ENCODE data around the gene PLCB3. TPM values are rescaled to one million over a fixed set of nuclear protein-coding genes. Genes with fewer than 3 reads are reported as not detected.
"Not testable (repeated sequence)": the region's sequence is repeated elsewhere in the genome, so short reads cannot be mapped to it uniquely, and the experiment has no call there.

The PLCB3 gene
- total and polyA plus RNA-seq, 12 donors = 5.0 to 89.5 (median 41.2) TPM

DNA sequence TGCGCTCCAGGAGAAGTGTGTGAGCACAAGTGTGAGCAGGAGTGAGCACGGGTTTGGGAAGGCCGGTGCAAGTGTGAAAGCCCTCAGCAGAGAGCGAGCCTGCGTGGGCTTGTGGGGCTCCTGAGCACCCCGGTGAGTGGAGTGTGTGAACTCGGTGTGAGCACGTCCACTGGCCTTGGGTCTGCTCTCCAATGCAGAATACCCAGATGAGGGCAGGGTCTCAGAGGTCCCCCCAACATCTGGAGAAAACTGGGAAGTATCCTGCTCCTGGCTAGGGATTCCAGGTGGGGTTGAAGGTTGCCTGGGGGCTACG is 55.2 kb downstream of the PLCB3 start:
- no peaks in the 10 kb centered on the region for H3K36me3 ChIP-seq (replicated peaks in 1 of 2)
- H3K4me3 ChIP-seq = peak overlapping the region; percentile 33 to 91 (median 62)
- H3K4me1 ChIP-seq (replicated peaks in 1 of 2) = peaks cover 9 to 22% of the 10 kb centered on the region in 2 donors
- intact Hi-C loops (cut with DNase I) = no loop called here
- H3K9me3 ChIP-seq (replicated peaks in 1 of 3) = no peaks in the 10 kb centered on the region
- DNase-seq = no peak
- TF ChIP-seq, protein P1, sequence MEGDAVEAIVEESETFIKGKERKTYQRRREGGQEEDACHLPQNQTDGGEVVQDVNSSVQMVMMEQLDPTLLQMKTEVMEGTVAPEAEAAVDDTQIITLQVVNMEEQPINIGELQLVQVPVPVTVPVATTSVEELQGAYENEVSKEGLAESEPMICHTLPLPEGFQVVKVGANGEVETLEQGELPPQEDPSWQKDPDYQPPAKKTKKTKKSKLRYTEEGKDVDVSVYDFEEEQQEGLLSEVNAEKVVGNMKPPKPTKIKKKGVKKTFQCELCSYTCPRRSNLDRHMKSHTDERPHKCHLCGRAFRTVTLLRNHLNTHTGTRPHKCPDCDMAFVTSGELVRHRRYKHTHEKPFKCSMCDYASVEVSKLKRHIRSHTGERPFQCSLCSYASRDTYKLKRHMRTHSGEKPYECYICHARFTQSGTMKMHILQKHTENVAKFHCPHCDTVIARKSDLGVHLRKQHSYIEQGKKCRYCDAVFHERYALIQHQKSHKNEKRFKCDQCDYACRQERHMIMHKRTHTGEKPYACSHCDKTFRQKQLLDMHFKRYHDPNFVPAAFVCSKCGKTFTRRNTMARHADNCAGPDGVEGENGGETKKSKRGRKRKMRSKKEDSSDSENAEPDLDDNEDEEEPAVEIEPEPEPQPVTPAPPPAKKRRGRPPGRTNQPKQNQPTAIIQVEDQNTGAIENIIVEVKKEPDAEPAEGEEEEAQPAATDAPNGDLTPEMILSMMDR (IDR thresholded peaks at IDR 0.05) = no peak
- no peak for TF ChIP-seq POLR2A (IDR thresholded peaks at IDR 0.05)
- WGBS, 4 donors = 0 to 25% (median 21%) methylated on average over 3 to 9 of the region's 9 CpGs
- peak overlapping the region in 4 of 5 donors; percentile 69 to 96 (median 84) for H3K27ac ChIP-seq
- no peaks in the 10 kb centered on the region for H3K27me3 ChIP-seq

DNA sequence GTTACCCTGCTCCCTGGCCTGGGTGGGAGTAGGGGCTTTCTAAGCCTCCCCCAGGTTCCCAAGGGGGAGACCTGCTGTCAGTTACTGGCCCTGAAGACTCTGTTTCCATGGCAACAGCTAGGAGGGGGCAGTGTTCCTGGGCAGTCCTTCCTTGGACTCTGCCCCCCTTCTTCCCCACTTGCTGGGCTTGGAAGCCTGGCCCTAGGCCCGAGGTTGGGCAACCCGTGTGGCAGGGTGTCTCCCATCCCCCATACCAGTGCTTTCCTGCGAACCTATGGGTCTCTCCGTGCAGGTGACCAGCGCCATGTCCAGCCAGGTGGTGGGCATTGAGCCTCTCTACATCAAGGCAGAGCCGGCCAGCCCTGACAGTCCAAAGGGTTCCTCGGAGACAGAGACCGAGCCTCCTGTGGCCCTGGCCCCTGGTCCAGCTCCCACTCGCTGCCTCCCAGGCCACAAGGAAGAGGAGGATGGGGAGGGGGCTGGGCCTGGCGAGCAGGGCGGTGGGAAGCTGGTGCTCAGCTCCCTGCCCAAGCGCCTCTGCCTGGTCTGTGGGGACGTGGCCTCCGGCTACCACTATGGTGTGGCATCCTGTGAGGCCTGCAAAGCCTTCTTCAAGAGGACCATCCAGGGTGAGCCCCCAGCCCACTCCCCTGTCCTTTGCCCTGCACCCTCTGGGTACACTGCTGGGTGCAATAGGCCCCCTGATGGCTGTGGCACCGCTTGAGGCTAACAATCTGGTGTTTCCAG is 55.7 kb downstream of the PLCB3 start:
- intact Hi-C loops (cut with DNase I) = no loop called here
- DNase-seq = peak; percentile 62 to 81 (median 78)
- H3K27ac ChIP-seq = peak overlapping the region in 3 of 5 donors; percentile 73 to 96 (median 95)
- peak overlapping the region in 2 of 4 donors; percentile 33 to 91 for H3K4me3 ChIP-seq
- no peaks in the 10 kb centered on the region for H3K9me3 ChIP-seq (replicated peaks in 1 of 3)
- H3K4me1 ChIP-seq (replicated peaks in 1 of 2) = peaks cover 9 to 22% of the 10 kb centered on the region in 2 donors
- TF ChIP-seq POLR2A (IDR thresholded peaks at IDR 0.05) = no peak
- TF ChIP-seq, protein P1 (IDR thresholded peaks at IDR 0.05) = no peak
- no peaks in the 10 kb centered on the region for H3K27me3 ChIP-seq
- WGBS, 4 donors = 59 to 73% (median 63%) methylated on average over 8 to 15 of the region's 15 CpGs
- no peaks in the 10 kb centered on the region for H3K36me3 ChIP-seq (replicated peaks in 1 of 2)

GRCh38 chr11:64307795-64308194 is 56.5 kb downstream of the PLCB3 start:
- H3K27ac ChIP-seq; H3K4me3 ChIP-seq; DNase-seq; H3K36me3 ChIP-seq (replicated peaks in 1 of 2); H3K27me3 ChIP-seq; intact Hi-C loops (cut with DNase I); H3K9me3 ChIP-seq (replicated peaks in 1 of 3): not testable (repeated sequence)
- peaks cover 9 to 22% of the 10 kb centered on the region in 2 donors for H3K4me1 ChIP-seq (replicated peaks in 1 of 2)
- 87 to 97% (median 93%) methylated on average over 5 of the region's 5 CpGs for WGBS, 4 donors

DNA sequence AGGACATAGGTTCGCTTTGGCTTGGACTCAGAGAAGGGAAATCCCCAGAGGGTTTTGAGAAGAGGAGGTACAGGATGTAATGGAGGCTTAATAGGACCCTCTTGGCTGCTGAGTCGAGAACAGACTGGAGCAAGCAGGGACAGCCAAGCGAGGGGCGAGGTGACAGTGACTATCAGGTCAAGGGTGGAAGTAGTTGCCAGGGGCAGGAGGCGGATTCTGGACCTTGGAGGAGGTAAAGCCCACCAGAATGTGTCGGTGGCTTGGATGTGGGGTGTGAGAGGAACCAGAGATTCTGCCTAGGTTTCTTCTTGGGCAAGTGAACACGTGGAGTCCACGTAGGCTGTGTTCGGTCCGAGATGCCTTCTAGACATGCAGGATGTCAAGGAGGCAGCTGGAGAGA is 61.6 kb downstream of the PLCB3 start:
- intact Hi-C loops (cut with DNase I) = loop anchor here in 1 of 2 donors (5.0 kb wide), 1 partner anchor 39 kb away; no protein-coding TSS in a partner anchor
- peaks cover 0 to 23% of the 10 kb centered on the region in 2 donors for H3K36me3 ChIP-seq (replicated peaks in 1 of 2)
- DNase-seq = no peak
- TF ChIP-seq, protein P1 (IDR thresholded peaks at IDR 0.05) = no peak
- no peak for TF ChIP-seq POLR2A (IDR thresholded peaks at IDR 0.05)
- 87 to 93% (median 88%) methylated on average over 9 to 10 of the region's 10 CpGs for WGBS, 4 donors
- peak overlapping the region in 2 of 5 donors; percentile 81 to 85 for H3K27ac ChIP-seq
- H3K9me3 ChIP-seq (replicated peaks in 1 of 3) = no peaks in the 10 kb centered on the region
- no peaks in the 10 kb centered on the region for H3K27me3 ChIP-seq
- peaks cover 0 to 9% of the 10 kb centered on the region in 2 donors for H3K4me1 ChIP-seq (replicated peaks in 1 of 2)
- H3K4me3 ChIP-seq = no peak overlapping the region
